Loucy (cell line): ENCODE data around the gene SLC9B2.

Source experiments
- EZH2phosphoT487 ChIP-seq: fragments of 200-600 bp; IDR thresholded peaks from 2 replicates; pipeline ENCODE4 v1.6.1; 2018; ENCODE audit warnings: antibody characterized with exemption, mild to moderate bottlenecking, moderate library complexity, borderline replicate concordance
- TF ChIP-seq, protein P1 (sequence below): fragments of 200-600 bp; sonication (generic); conservative IDR thresholded peaks from 2 replicates; pipeline ENCODE4 v1.5.1; 2014; ENCODE audit warnings: mild to moderate bottlenecking, antibody characterized with exemption, low read length

DNA sequence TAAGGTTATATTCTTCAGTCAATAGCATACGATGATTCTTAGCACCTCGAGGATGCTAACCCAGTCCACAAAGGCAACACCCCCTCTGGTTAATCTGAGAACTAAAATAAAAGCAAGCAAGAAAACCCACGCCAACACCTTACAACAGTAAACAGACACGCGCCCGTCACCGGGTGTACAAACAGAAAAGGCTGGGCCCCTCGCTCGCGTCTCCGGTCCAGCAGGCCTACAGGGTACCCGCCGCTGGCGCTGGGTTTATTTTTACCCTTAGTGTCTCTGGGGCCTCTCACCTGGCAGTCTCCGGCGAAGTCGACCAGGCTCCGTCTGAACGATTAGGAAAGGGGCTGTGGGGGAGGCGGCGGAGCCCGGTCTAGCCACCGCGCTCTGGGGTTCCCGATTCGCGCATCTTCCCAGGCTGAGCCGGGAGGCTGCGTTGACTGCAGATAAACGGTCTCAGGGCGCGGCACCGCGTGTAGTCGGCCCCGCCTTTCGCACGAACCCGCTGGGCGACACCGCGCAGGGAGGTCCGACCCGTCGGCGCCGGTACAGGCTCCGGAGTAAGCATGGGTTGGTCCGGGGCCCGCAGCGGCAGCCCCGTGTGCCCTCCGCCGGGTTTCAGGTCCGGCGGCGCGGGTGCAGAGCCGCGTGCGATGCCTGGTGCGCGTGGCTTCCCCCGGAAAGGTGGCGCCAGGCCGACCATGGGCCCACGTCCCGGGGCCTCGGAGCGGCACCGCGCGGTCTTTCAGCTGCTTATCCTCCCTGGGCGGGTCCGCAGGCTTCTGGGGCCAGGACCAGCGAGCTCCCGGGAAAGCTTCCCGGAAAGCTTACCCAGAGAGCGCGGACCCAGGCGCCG is 441 bp downstream of the SLC9B2 start:
- TF ChIP-seq, protein P1, sequence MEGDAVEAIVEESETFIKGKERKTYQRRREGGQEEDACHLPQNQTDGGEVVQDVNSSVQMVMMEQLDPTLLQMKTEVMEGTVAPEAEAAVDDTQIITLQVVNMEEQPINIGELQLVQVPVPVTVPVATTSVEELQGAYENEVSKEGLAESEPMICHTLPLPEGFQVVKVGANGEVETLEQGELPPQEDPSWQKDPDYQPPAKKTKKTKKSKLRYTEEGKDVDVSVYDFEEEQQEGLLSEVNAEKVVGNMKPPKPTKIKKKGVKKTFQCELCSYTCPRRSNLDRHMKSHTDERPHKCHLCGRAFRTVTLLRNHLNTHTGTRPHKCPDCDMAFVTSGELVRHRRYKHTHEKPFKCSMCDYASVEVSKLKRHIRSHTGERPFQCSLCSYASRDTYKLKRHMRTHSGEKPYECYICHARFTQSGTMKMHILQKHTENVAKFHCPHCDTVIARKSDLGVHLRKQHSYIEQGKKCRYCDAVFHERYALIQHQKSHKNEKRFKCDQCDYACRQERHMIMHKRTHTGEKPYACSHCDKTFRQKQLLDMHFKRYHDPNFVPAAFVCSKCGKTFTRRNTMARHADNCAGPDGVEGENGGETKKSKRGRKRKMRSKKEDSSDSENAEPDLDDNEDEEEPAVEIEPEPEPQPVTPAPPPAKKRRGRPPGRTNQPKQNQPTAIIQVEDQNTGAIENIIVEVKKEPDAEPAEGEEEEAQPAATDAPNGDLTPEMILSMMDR, result peak; percentile 19; the same call in 1 of the 2 replicates
- no peak for TF ChIP-seq EZH2phosphoT487
